Fibroblast of the conjunctiva (primary cell): ENCODE measurements around the gene HDAC11.
A peak's percentile ranks its signal among the peaks of the same experiment; 100 is the strongest.

ENCODE experiments used
- DNase-seq: peaks from one replicate; pipeline ENCODE4 v3.0.0-alpha.2; 2010; ENCODE audit warnings: low read depth

Gene HDAC11

GRCh38 chr3:13543253-13543652 lies 63.1 kb downstream of the HDAC11 start:
- peak; percentile 91 for DNase-seq

GRCh38 chr3:13544293-13544831 lies 64.3 kb downstream of the HDAC11 start:
- peak; percentile 89 for DNase-seq

GRCh38 chr3:13544951-13545651 lies 65.0 kb downstream of the HDAC11 start:
- no peak for DNase-seq

GRCh38 chr3:13545952-13546454 lies 65.9 kb downstream of the HDAC11 start:
- no peak for DNase-seq

- no peak for DNase-seq
Observed at GRCh38 chr3:13546667-13547171, 66.6 kb downstream of the HDAC11 start.

- DNase-seq: no peak
Observed at GRCh38 chr3:13547591-13548371, 67.7 kb downstream of the HDAC11 start.

- no peak for DNase-seq
Observed at GRCh38 chr3:13548696-13549622, 68.9 kb downstream of the HDAC11 start, which contains the start of gene FBLN2. FBLN2 (plus strand) TSS chr3:13549125; CDS start chr3:13570356, 21,231 bp downstream.

GRCh38 chr3:13549623-13550422 lies 69.7 kb downstream of the HDAC11 start:
- DNase-seq: no peak

GRCh38 chr3:13550423-13550690 lies 70.3 kb downstream of the HDAC11 start:
- no peak for DNase-seq

- DNase-seq: no peak
Observed at GRCh38 chr3:13550791-13551360, 70.8 kb downstream of the HDAC11 start.

GRCh38 chr3:13552857-13553652 lies 72.9 kb downstream of the HDAC11 start:
- DNase-seq: no peak

- no peak for DNase-seq
Observed at GRCh38 chr3:13553686-13554085, 73.6 kb downstream of the HDAC11 start.

- no peak for DNase-seq
Observed at GRCh38 chr3:13555753-13556152, 75.6 kb downstream of the HDAC11 start.
